Measurements from ENCODE around the gene GNS.
"Not testable (repeated sequence)": the region's sequence is repeated elsewhere in the genome, so short reads cannot be mapped to it uniquely, and the experiment has no call there.

The GNS gene

DNA sequence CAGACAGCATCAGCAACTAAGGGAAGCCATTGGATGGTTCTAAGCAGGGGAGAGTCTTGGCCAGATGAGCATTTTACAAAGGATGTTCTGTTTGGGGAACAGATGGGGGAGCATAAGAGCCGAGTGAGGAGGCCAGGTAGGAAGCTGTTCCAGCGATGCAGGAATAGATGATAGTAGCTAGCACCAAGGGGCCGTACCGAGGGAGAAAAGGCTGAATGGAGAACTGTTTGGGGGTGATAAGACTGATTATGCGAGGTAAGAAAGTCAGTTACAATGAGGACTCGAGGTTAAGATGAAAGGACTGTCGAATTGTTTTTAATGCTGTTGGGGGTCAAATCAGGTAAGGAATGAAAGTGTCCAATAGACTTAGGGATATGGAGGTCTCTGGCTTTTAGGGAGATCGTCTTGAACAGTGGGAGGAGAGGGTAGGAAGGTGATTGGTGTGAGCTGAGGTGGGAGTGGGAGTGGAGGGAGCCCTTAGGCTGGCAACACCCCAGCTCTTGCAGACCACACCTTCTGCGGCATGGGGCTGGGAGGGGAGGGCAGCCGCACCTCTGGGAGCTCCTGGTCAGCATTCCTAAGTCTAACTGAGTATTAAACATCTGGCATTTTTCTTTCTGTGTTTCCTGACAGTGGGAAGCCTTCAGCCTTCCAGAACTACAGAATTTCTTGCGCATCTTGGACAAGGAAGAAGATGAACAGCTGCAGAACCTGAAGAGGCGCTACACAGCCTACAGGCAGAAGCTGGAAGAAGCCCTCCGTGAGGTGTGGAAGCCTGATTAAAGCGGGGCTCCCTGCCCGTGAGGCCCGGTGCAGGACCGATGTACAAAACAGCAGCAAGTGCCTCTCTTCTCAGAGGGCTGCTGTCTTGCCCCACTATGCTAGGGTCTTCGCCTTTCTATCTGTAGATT lies 64.8 kb downstream of the GNS start:
- DNase-seq, result no peak

DNA sequence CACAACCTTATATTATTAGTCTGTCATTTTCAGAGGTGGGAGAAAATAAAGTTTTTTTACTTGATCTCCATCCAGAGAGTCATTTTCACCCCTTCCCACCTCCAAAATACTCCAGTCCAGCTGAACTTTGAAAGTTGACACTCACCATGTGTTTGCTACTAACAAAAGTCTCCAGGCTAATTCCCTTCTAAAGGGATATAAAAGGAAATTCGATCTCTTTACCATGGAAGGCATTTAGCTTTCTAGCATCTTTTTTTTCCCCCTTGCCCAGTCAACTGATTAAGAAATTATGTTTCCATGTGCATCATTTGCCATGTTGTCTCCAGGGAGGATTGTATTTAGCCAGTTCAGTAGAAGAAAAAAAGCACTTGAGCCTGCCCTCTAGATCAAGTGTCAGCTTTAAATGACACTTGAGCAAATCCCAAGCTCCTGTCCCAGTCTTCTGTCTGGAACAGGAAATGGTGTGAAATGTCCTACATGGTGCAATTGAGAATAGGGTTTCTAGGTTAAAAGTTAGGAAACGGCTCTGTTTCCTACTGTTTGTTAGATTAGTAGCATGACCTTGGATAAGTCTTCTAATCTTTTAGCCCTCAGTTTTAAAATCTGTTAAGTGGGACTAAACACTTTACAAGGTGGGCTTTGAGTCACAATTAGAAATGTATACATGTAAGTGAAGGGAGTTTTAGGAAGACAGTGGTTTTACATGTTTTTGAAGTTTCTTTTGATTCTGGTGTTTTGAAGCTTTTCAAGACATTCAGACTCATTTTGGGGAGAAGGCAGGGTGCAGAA lies 67.2 kb downstream of the GNS start:
- no peak for DNase-seq

DNA sequence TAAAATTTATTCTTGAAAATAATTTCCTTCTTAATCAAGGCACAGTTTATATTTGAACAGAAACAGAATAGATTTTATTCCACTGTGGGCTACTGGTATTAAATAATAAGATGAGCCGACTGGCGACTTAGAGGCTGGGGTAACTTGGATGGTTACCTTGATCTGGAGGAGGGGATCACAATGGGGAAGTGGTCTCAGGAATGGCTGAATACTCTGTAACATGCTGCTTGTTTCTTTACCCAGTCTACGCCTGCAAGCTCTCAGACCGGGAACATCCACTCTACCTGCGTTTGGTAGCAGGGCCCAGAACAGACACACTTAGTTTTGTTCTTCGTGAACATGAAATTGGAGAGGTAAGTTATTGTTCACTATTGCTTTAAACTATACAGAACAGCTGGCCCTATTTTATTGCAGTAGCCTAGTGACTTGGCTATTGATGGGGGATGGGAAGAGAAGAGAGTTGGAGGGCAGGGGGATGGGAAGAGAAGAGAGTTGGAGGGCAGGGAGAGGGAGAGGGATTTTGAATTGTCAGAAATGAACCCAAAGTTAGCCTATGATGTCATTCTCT lies 67.9 kb downstream of the GNS start:
- no peak for DNase-seq

- not testable (repeated sequence) for DNase-seq
Measured at GRCh38 chr12:64690236-64690635, 69.0 kb downstream of the GNS start.

DNA sequence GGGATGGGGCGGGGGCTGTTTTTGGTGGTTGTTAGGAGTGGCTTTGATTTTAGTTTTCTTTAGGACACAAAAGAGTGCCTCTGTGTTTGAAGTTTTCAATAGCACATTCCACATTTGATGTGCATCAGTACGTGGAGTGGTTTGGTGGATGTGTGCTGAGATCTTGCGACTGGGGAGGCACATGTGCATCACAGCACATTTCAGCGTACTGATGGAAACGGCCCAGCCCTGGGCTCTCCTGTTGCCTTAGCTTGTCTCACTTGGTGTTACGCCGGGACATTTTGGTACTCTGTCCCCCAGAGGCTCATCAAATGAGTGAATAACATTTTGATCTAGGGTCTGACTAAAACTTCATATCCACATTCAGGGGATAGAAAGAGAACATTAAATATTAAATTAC lies 70.5 kb downstream of the GNS start:
- no peak for DNase-seq

- no peak for DNase-seq
Measured at GRCh38 chr12:64688219-64688618, 71.0 kb downstream of the GNS start.

GRCh38 chr12:64687816-64688215 lies 71.4 kb downstream of the GNS start:
- DNase-seq, result no peak

GRCh38 chr12:64685605-64686004 lies 73.6 kb downstream of the GNS start:
- no peak for DNase-seq

- no peak for DNase-seq
Measured at GRCh38 chr12:64685050-64685449, 74.2 kb downstream of the GNS start.

GRCh38 chr12:64683816-64684543 lies 75.2 kb downstream of the GNS start:
- no peak for DNase-seq

DNA sequence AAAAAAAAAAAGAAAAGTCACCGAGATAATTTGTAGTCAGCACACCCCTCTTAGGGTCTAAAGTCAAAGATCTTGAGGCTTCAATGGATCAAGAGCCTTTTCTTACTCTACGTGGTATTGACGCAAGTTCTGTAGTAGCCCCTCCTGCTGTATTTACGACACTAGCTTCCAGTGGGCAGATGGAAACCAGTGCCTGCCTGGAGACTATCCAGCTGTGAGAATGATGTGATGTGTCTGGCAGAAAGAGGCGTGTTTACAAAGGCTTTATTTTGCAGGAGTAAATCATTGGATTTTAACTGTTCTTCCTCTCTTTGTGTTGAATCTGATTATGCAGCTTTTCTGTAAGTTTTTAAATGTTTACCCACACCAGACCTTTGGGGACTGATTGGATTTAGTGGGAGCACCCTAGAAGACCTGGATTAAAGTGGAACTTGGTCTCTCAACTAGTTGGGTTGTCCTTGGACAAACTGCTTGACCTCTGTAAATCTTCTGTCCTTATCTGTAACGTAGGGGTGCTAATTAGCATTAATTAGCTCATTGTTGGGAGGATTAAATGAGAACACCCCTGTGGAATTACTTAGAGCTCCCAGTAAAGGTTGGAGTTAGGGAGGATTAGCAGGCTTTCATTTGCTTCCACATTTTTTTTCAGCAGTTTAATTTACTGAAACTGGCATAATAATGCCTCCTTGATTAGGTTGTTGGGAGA lies 76.5 kb downstream of the GNS start:
- DNase-seq, result no peak

DNA sequence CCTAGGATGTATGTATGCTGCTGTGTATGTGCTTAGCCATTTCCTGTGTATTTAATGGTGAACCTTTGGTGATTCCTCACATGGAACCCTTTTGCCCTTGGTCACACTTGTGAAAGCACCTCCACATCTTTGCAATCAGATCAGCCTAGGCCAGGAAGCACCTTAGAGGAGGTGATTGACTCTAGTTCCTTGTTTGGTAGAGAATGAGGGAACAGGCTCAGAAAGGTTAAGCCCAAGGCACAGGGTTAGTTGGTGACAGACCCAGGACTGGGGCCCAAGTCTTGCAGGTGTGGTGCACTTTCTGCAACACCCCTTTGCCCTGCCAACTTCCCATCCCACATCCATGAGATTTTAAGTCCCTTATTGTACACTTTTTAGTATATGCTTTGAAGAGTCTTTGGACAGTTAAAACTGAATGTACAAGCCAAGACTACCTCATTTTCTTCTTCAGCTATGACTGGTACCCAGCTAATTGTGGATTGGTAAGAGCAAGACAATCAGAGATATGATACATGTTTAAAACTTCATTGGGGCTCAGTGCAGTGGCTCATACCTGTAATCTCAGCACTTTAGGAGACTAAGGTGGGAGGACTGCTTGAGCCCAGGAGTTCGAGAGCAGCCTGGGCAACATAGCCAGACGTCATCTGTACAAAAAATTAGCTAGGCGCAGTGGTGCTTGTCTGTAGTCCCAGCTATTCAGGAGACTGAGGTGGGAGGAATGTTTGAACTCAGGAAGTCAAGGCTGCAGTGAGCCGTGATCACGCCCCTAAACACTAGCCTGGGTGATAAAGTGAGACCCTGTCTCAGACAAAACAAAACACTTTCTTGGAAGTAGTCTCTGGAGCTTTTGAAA lies 77.8 kb downstream of the GNS start:
- DNase-seq, result no peak

- DNase-seq, result no peak
Measured at GRCh38 chr12:64680235-64680634, 79.0 kb downstream of the GNS start.

DNA sequence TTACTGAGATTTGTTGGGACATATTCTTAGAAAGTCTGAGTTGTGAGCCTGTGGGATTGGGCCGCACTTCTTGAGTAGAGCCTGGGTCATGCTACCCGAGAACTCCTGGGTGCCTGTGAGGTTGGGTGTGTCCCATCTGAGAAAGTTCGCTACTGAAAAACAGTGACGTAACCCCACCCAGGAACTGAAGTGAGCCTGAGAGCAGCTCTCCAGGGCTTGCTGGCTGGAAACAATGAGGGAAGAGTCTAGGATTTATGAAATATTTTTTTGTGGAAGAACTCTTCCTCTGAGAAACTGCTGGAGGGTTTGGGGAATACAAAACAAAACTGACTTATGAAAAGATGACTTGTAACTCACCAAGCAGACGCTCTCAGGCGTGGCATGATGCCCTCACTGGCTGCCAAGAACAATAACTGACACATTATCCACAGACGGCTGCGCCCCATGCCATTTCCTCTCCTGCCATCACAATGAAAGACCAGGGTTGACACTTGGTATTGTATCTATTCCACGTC lies 79.7 kb downstream of the GNS start:
- no peak for DNase-seq

DNA sequence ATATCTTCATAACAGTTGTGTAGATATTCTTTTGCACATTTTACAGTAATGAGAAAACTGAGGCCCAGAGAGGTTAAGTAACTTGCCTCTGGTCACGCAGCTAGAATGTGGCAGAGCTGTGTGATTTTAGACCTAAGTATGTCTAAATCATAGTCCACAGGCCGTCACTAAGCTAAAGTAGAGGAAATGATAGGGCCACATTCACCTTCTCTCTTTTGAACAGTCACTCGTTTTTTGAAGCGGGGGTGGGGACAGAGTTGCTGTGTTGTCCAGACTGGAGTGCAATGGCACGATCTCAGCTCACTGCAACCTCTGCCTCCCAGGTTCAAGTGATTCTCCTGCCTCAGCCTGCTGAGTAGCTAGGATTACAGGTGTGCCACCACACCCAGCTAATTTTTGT lies 80.4 kb downstream of the GNS start:
- no peak for DNase-seq

- DNase-seq, result no peak
Measured at GRCh38 chr12:64678248-64678647, 81.0 kb downstream of the GNS start.

DNA sequence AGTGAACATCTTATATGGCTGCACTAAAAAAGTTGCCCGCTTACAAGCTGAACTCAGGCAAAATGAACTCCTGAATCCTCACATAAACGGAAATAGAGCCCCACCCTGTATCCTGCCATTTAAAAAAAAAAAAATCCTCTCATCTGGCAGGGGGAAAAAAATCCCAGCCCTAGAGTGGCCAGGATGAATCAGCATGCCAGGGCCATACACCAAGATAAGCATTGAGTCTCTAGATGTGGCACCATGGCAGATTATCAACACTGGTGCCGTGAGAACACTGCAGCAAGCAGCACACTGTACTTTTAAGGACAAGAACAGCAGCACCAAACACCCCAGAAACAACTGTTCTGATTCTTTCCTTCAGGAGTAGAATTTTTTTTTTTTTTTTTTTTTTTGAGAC lies 83.4 kb downstream of the GNS start:
- no peak for DNase-seq

DNA sequence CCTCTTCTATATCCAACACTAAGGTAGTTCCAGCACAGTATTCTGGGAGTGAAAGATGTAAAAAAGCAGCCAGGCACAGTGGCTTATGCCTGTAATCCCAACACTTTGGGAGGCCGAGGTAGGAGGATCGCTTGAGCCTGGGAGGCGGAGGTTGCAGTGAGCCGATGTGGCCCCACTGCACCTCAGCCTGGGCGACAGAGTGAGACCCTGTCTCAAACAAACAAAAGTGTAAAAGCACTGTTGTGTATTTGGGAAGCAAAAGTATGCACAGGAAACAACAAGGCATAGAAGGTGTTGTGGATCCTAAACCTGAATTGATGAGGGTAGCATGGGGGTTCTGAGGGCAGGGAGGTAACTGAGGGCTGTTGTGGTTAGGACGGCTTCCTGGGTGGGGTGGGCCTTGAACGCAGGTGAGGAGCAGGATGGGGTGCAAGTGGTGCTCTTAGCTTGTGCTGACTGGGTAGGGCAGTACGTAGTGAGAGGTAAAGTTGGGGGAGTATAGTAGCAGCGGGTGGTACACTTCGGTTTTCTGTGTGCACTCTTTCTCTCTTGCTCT lies 84.8 kb downstream of the GNS start:
- DNase-seq, result no peak

- DNase-seq, result no peak
Measured at GRCh38 chr12:64673490-64674169, 85.6 kb downstream of the GNS start.

GRCh38 chr12:64672925-64673409 lies 86.2 kb downstream of the GNS start:
- DNase-seq, result no peak

Data from right forelimb (tissue), 1 donor.